GM12891 (cell line): Measurements from ENCODE around the gene RTEL1.

Source experiments
- POLR2A ChIP-seq: IDR thresholded peaks from 2 replicates; pipeline ENCODE4 v1.6.1; 2011; ENCODE audit warnings: low read depth, low read length, control low read depth
- POLR2AphosphoS5 ChIP-seq: IDR thresholded peaks from 2 replicates; pipeline ENCODE4 v1.6.1; 2011; ENCODE audit warnings: low read depth, low read length, control low read depth
- TAF1 ChIP-seq: IDR thresholded peaks from 2 replicates; pipeline ENCODE4 v1.6.1; 2011; ENCODE audit warnings: low read depth, low read length, control low read depth

- no peak for TF ChIP-seq POLR2A
- no peak for TF ChIP-seq TAF1
- peak; percentile 55; the same call in 1 of the 2 replicates for TF ChIP-seq POLR2AphosphoS5
Measured at GRCh38 chr20:63696628-63697356, 38.7 kb downstream of the RTEL1 start, which contains the start of gene TNFRSF6B.
